KG1 (cell line): ENCODE data around the gene CLIC4.
"Not testable (repeated sequence)": the region's sequence is repeated elsewhere in the genome, so short reads cannot be mapped to it uniquely, and the experiment has no call there.

ENCODE experiments used
- DNase-seq: peaks from one replicate; lab custom pipeline; 2025; lab: John Stamatoyannopoulos, UW

The CLIC4 gene

GRCh38 chr1:24775348-24775747 is 30.1 kb downstream of the CLIC4 start:
- no peak for DNase-seq

DNA sequence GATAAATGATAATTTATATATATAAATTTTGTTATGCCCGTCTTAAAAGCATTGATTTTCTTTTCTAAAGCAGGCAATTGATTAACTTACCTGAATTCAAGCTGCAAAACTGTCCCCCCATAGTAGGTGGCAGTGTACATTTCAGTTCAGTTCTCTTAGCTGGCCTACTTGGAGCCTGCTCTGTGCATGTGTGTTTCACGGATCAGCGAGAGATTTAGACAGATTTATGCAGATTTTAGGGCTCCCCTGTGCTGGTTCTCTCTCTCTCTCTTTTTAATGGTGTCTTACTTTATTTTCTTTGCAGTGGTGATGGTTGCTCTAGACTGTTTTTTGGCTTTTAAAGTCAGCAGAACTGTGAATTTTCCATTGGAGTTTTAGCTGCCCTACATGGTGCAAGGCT is 30.7 kb downstream of the CLIC4 start:
- DNase-seq, result no peak

DNA sequence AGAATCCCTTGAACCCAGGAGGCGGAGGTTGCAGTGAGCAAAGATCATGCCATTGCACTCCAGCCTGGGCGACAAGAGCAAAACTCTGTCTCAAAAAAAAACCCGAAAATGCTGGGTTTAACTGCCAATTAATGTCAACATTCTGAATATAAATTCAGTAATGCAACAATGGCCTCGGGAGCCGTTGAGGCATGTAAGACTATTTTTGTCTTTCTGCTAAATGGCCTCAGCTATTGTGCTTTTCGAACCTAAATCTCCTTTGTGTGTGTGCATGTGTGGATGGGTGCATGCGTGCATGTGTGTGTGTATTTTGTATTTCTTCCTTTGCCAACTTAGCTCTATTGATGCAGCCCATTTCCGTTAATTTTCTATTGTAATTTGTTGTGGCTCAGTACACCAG is 31.6 kb downstream of the CLIC4 start:
- DNase-seq, result no peak

GRCh38 chr1:24778141-24778540 is 32.9 kb downstream of the CLIC4 start:
- no peak for DNase-seq

GRCh38 chr1:24779199-24779598 is 34.0 kb downstream of the CLIC4 start:
- not testable (repeated sequence) for DNase-seq

- no peak for DNase-seq
These were observed 34.6 kb downstream of the CLIC4 start for GRCh38 chr1:24779689-24780464.

GRCh38 chr1:24780626-24781025 is 35.4 kb downstream of the CLIC4 start:
- DNase-seq, result not testable (repeated sequence)

- no peak for DNase-seq
These were observed 37.4 kb downstream of the CLIC4 start for GRCh38 chr1:24782689-24783088.

GRCh38 chr1:24783713-24784112 is 38.5 kb downstream of the CLIC4 start:
- no peak for DNase-seq

GRCh38 chr1:24786191-24786590 is 40.9 kb downstream of the CLIC4 start:
- DNase-seq, result no peak

- no peak for DNase-seq
These were observed 45.2 kb downstream of the CLIC4 start for GRCh38 chr1:24790490-24790889.

GRCh38 chr1:24793447-24794129 is 48.3 kb downstream of the CLIC4 start:
- DNase-seq, result no peak

- not testable (repeated sequence) for DNase-seq
These were observed 48.9 kb downstream of the CLIC4 start for GRCh38 chr1:24794130-24794502.

DNA sequence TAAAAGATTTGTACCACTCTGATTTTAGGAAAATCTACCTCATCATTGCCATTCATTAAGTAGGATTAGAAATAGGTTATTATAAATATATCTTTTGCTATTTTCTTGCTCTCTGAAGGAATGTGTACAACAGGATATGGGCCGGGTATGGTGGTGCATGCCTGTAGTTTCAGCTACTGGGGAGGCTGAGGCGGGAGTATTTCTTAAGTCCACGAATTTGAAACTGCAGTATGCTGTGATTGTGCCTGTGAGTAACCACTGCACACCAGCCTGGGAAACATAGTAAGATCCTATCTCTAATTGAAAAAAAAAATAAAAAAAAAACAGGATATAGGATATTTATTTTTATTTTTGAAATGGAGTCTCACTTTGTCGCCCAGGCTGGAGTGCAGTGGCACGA is 50.0 kb downstream of the CLIC4 start:
- no peak for DNase-seq

DNA sequence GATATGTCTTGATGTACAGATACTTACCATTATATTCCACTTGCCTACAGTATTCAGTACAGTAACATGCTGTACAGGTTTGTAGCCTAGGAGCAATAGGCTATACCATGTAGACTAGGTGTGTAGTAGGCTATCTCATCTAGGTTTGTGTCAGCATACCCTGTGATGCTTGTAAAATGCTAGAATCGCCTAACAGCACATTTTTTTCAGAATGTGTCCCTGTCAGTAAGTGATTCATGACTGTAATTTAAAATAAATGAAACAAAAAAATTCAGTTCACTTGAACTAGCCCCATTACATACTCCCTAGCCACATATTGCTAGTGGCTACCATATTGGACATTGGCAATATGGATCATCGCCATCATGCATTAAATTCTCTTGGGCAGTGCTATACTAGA is 51.3 kb downstream of the CLIC4 start:
- no peak for DNase-seq

- DNase-seq, result not testable (repeated sequence)
These were observed 54.0 kb downstream of the CLIC4 start for GRCh38 chr1:24799242-24799641.

GRCh38 chr1:24801176-24801575 is 55.9 kb downstream of the CLIC4 start:
- no peak for DNase-seq

GRCh38 chr1:24803220-24803619 is 58.0 kb downstream of the CLIC4 start:
- DNase-seq, result no peak

DNA sequence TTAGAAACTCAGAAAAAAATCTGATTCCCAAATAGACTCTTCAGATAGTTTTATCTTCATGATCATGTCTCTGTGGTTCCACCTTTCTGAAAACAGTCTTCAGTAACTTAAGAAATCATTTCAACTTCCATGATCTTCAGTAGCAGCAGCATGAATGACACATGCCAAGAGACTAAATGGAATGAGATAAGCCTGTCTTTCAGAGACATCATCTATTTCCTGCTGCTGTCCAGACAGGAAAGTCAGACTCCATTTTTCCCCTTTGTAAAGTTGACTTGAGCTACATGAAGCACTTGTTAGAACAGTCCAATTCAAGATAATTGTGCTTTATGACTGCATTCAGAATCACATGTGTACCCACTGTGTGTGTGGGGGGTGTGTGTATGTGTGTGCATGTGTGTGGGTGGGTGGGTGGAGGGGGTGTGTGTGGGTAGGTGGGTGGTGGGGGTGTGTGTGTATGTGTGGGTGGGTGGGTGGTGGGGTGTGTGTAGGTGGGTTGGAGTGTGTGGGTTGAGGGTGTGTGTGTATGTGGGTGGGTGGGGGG is 58.8 kb downstream of the CLIC4 start:
- DNase-seq, result no peak

GRCh38 chr1:24805534-24806301 is 60.5 kb downstream of the CLIC4 start:
- no peak for DNase-seq

DNA sequence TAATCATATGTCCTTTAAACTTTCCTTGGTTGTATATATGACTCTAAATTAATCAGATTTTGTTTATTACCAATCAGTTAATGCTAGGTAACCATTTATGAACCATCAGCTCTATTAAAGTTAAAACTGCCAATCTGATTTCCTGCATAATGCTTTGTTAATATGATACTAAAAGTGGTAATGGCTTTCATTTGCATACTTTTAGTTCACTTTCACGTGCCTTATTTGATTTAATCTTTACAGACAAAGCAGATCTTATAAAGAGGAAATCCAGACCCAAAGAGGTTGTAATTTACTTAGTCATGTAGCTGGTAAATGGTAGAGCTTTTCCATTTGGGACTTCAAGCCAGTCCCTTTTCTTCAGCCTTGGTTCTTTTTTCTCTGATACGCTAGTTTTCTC is 61.3 kb downstream of the CLIC4 start:
- no peak for DNase-seq

DNA sequence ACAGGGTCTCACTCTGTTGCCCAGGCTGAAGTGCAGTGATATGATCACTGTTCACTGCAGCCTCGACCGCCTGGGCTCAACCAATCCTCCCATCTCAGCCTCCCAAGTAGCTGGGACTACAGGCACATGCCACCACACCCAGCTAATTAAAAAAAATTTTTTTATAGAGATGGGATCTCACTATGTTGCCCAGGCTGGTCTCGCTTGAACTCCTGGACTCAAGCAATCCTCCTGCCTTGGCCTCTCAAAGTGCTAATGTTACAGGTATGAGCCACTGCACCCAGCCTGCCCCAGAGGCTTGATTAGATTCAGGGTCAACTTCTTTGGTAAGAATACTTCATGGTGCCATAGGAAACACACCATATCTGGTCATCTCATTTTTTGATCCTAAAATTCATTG is 66.2 kb downstream of the CLIC4 start:
- not testable (repeated sequence) for DNase-seq

- DNase-seq, result not testable (repeated sequence)
These were observed 75.0 kb downstream of the CLIC4 start for GRCh38 chr1:24820221-24820620.
